HG03066 (cell line): ENCODE measurements around the gene MRPS26.
"Not testable (repeated sequence)": the region's sequence is repeated elsewhere in the genome, so short reads cannot be mapped to it uniquely, and the experiment has no call there.

Source experiments
- ATAC-seq: cut with Tn5 transposase; IDR thresholded peaks from one replicate; pipeline ENCODE4 v1.9.1; 2021; ENCODE audit warnings: low read depth; ENCODE audit not compliant: unreplicated experiment

Gene MRPS26

DNA sequence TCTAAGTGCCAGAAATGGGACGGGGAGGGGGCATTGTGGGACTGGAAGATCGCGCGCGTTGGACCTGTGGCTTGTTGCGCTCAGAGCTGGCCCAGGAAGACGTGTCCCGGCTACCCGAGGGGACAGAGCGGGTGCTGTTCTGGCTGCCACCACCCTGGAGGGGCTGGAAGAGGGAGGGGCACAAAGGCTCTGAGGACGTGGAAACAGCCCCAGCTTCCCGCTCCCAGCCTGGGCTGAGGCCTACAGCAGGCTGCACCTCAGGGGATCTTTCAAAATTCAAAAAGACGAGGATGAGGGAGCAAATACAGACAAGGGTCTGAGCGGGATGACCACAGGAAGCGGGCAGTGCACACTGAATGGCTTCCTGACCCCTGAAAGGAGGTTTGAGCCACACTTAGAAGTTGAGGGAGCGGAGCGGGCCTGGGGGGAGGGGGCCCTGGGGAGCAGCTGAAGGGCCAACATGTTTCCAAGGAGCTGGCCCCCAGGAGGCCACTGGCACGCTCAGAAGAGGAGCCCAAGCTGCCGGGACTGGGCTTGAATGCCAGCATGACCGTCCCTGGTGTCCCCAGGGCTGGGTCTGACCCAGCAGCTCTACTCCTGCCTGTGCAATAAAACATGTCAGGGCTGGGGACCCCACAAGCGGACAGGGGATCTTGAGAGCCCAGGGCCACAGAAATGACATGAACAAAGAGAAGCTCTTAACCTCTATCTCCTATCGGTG is 26.8 kb downstream of the MRPS26 start:
- ATAC-seq = no peak

DNA sequence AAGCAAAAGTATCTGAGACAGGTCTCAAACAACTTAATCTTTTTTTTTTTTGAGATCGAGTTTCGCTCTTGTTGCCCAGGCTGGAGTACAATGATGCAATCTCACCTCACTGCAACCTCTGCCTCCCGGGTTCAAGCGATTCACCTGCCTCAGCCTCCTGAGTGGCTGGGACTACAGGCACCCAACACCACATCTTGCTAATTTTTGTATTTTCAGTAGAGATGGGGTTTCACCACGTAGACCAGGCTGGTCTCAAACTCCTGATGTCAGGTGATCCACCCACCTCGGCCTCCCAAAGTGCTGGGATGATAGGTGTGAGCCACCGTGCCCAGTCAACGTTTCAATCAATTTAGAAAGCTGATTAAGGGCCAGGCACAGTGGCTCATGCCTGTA is 27.4 kb downstream of the MRPS26 start:
- not testable (repeated sequence) for ATAC-seq

DNA sequence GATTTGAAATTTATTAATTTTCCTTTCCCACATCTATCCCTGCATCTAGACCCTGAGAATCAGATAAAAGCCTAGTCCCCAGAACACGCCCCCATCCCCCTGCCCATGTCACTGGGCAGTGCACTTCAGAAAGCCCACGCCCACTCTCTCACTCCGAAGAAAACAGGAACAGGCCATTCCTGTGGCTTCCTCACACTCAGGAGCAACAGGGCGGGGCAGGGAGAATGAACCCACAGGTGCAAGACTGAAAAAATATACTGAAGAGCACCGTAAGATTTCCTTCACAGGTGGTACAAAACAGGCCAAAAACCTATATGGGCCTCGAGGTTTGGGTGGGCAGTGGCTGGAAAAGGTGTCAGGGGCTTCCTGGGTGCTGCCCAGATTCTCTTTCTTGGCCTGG is 29.0 kb downstream of the MRPS26 start:
- no peak for ATAC-seq

DNA sequence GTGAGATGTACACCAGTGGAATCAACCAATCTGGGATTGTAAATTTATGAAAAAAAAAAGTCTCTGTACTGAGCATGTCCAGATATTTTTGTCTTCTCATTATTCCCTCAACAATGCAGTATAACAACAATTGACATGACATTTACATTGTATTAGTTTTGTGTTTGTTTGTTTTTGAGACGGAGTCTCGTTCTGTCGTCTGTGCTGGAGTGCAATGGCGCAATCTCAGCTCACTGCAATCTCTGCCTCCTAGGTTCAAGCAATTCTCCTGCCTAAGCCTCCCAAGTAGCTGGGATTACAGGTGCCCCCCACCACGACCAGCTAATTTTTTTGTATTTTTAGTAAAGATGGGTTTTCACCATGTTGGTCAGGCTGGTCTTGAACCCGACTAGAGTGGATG is 29.5 kb downstream of the MRPS26 start:
- not testable (repeated sequence) for ATAC-seq

DNA sequence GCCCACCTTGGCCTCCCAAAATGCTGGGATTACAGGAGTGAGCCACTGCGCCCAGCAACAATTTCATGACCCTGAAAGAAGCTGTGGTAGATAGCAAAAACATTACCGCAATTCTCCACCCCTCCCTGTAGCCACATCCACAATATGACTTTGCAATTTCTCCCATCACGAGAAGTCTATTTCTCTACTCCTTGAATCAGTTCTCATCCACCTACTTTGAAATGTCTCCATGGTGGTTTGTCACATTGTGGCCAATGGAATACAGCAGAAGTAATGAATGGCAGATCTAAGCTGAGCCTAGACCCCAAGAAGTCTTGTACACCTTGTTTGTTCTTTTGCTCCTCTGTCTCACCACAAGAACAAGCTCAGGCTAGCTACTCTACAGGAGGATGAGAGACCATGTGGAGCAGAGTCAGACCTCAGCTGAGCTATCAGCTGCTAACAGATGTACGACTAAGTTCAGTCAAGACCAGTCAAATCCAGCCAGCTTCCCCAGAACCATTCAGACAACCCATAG is 31.8 kb downstream of the MRPS26 start:
- ATAC-seq = no peak

DNA sequence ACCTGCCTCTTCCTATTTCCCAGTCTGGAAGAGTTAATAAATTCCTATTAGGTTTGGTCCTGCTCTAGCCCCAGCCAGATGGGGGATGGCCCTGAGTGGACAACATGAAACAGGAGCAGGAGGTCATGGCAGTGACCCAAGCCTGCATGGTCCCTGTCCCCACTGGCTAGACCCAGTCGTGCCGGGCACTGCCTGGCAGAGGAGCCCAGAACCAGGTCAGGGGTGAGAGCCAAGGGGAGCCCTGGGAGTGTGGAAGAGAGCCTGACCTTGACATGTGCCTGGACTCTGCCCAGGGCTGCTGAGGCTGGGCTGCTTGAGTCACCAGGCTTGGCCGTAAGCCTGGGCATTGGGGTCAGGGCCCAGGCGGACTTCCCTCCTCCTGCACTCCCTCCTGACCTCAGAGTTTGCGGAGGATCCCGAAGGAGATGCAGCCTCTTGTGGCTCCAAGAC is 35.1 kb downstream of the MRPS26 start:
- no peak for ATAC-seq

DNA sequence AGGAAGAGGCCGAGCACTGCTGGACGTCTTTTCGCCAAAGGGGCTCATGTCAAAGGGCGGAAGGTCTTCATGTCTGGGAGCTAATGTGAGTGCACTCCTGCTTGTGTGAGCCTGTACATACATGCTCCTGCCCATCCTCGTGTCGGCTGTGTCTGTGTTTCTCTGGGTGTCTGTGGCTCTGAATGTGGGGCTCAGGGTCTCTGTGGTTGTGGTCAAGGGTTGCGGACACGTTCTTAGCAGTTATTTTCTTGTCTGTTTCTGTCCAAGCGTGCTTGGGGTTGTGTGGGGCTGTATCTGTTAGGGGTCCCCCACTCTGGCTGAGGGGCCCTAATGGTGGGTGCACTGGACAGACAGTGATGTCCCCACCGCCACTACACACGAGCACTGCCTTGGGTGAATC is 35.8 kb downstream of the MRPS26 start:
- ATAC-seq = no peak

DNA sequence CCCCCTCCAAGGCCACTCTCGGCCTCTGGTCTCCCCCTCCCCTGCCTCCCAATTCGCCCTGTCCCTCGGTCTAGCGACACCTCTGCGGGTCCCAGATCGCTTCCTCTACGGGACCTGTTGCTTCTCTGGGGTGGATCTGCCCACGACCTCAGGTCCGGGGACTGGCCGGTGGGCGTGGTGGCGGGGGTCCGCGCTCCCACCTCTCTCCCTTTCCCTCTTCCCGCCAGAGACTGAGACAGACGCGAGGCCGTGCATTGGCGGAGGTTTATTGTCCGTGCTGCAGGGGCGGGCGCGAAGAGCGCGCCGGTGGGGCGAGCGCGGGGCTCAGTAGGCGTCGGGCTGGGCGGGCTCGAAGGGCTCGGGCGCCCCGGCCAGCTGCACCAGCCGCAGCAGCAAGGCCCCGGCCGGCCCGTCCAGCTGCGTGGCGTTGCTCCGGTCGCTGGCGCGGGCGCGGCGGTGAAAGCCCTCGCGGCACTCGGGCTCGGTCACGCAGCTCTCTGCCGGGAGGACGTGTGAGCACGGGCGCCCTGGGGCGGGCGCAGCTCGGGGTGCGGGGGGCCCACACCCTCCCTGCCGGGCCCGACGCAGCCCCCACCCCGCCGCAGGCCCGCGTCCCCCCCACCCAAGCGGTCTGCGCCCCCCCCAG is 36.6 kb downstream of the MRPS26 start:
- no peak for ATAC-seq

DNA sequence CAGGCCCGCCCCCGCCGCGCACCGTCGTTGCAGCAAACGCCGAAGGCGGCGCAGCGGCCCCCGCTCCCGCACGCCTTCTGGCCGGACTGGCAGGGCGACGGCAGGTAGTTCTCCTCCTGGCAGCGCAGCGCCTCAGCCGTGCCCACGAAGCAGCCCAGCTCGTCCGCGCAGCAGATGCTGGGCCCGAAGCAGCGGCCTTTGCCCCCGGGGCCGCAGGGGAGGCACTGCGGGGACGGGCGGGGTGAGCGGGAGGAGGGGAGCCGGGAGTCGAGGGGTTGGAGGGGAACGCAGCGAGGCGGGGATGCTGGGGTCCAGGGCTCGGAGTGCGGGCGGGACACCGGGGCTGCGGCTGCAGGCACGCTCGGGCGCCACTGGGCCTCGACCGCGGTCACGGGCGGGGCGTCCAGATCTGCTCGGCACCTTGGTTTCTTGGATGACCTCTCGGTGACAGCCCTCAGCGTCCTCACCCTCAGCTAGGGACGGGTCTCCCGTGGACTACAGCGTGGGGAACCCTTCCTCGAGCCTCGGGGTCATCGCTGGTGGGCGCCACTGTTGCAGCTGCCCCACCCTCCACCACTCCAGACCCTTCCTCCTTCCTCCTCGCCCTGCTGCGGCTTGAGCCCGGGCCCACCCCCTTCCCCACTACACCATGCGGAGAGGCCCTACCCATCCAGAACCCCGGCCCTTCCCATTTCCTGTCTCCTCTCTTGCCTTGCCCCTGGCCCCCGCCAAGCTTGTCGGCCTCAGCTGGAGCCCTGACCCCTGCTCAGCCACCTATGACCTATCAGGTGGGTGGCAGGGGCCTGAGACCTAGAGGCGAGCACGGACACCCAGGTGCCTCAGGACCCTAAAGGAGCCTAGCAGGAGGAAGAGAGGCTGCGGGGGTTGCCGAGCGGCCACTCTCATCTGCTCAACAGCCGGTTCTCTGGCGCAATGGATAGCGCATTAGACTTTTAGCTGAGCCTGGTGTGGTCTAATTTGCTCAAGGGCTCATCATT is 37.4 kb downstream of the MRPS26 start:
- ATAC-seq = no peak

DNA sequence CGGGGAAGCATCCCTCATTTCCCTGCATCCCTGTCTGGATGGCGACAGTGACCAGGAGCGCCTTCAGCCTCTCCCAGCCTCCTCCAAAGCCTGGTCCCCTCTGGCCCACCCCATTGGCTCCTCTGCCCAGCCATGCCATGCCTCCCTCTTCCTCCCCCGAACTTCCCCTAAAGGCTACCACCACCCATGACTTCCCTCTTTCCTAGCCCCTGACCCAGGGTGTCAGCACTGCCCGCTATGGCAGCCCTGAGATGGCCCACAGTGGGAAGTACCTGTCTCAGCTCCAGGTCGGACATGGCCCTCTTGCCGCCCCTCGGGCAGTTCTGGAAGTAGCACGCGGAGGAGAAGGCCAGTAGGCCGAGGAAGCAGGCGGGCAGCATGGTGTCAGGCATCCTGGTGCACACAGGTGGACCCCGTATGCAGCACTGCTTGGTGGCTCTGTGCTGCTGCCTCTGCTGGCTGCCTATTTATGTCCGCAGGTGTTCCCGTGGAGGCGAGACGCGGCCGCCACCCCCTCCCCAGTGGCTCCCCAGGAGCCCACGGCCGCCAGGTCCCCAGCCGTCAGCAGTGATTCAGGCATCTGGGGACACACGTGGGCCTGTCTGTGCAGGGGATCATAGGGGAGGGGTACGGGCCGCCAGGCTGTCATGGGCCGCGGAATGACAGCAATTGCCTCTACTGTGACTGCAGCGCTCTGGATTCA is 38.6 kb downstream of the MRPS26 start, which contains the start of gene AVP:
AVP (minus strand) TSS at position 442 of the 703 bp plus-strand sequence; CDS start at position 392, 50 bp downstream.
- ATAC-seq = no peak

DNA sequence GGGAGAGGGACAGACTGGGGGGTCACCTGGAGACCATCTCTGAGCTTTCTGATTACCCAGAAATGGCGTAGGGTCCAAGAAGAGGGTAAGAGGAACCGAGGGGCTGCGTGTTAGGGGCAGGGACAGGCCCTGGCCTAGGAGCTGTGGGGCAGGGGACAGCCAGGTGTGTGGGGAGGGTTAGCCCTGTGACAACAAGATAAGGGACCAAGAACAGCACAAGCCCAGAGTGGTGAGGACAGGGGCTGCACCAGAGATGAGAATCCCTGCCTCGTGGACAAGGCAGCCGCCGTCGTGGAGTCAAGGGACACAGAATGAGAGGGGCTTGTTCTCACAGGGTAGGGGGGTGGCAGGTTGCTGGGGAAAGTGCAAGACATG is 39.1 kb downstream of the MRPS26 start:
- ATAC-seq = no peak

DNA sequence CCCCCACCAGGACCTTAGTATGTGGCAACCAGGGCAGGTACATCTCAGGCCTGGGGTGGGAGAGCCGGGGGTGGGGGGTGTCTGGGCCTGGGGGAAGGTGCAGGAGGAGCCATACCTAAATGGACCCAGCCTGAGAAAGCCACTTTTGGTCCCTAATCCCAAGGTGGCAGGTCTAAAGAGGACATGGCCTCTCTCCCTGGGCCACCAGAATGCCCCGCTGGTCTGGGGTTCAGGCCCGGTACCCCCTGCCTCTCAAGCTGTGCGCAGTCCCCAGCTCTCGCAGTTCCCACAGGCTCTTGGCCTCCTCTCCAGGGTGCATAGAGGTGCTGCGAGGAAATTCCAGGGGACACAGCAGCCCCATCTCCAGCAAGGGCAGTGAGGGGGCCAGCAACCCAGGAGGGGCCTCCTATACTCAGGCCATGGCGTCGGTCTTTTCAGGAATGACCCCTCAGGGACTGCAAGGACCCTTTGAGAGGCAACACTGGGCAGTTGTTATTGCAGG is 39.8 kb downstream of the MRPS26 start:
- no peak for ATAC-seq

DNA sequence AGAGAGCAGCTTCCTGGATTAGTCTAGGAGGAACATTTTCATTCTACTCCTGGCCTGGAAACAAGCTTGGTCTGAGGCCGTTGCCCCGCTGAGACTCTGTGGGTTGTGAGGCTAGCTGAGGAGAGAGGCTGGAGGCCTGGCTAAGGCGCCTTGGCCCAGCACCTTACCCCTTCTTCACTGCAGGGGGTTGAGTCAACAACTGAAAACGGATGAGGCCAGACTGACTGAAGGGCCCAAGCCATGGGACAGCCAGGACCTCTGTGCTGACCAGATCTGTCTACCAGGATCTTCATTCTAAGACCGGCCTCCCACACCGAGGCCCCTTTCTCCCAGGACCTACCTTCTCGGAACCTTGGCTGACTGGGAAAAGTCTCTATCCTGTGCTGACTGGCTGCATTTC is 42.2 kb downstream of the MRPS26 start:
- no peak for ATAC-seq

DNA sequence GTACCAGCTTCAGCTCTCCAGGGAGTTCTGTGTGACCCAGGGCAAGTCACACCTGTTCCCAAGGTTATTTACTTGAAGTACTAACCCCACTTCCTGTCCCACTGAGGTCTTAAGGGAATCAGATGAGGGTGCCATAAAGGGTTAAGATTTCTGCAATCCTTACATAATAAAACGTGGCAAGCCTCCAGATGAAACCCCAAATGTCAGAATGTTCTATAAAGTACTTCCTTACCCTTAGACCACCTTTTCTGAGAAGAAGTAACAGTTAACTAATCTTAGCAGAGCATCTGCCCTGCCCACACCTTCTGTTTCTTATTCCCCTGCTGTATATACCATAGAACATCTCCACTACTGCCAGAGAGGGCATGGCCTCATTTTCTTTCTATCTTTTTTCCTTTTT is 44.7 kb downstream of the MRPS26 start:
- ATAC-seq = no peak

DNA sequence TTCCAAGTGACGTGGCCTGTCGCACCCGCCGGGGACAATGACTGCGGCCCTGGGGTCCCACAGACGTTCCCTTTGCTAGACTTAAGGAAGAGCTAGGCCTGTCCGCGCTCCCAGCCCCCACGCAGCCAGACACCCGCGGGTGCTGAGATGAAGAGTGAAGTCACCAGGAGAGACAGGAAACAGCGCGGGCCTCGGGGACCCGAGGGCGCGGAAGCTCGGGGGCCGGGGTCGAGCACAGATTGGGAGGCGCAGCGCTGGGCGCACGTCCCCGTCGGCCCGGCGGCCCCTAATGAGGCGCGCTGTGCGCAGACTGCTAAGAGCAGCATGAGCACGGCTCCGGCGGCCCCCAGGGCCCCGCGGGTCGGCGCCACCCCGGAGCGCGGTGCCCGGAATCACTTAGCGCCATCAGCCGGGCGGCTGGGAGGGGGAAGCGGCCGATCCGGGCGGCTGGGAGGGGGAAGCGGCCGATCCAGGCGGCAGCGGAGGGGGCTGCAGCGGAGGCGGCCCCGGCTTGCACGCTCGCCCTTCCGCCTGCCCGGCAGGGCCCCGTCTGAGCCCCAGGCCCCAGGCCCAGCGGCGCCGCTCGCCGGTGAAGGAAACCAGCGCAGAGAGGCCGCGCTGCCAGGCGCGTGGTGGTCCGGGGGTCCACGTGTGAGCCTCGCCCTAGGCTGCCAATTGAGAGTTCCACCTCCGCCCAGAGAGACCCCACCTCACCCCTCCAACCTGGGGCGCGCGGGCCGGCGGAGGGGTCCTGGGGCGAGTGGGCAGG is 46.9 kb downstream of the MRPS26 start:
- ATAC-seq = no peak

DNA sequence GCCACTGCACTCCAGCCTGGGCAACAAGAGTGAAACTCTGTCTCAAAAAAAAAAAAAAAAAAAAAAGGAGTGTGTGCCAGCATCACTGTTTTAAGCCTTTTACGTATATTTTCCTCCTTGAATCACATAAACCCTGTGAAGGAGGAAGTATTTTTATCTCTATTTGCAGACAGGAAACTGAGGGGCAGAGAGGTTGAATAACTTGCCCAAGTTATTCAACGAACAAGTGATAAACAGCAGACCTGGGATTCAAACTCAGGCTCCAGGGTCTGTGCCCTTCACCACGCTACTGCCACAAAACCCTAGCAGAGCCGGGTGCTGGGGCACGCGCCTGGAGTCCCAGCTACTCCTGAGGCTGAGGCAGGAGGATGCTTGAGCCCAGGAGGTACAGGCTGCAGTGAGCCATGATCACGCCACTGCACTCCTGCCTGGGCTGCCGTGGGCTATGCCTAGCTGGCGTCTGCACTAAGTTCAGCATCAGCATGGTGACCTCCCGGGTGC is 48.1 kb downstream of the MRPS26 start:
- ATAC-seq = no peak

DNA sequence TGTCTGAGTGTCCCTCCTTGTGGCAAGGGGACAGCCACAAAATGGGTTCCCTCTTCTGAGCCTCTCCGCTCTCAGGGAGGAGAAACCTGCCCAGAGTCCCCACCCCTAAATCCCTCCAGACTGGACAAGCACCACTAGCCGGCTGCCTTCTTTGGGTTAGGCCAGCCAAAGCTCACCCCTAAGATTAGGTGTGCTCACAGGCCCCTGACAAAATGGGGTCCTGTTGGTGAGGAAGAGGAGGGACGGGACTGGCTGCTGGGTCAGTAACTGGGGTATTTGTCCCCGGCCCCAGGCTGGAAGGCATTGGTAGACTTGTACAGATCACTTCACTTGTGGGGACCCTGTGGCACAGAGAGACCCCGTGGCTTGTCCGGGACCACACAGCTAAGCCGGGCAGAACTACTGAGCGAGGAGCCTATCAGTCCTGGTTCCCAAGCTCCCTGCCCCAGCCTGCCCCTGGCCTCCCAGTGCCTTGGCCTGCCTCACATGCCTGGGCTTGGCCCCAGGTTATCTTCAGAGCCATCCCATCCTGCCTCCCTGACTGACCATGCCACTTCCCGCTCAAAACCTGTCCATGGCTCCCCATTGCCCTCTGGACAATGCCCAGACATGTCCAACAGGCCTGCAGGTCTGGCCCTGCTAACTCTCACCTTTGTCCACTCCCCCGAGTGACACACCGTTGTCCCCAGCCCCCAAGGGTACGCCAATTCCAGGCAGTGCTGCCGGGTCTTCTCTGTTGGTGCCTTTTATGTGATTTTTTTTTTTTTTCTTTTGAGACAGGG is 49.2 kb downstream of the MRPS26 start:
- ATAC-seq = no peak
